GM19193 (cell line): Measurements from ENCODE around the gene PGP.

Source experiments
- POLR2A ChIP-seq: IDR thresholded peaks from 4 replicates; pipeline ENCODE4 v1.6.1; 2011; ENCODE audit not compliant: insufficient read depth, insufficient read length; ENCODE audit errors: extremely low read depth

PGP gene

GRCh38 chr16:2231016-2231931 is 16.6 kb upstream of the PGP start:
- no peak for TF ChIP-seq POLR2A

- no peak for TF ChIP-seq POLR2A
Measured at GRCh38 chr16:2230376-2230775, 15.7 kb upstream of the PGP start.

GRCh38 chr16:2229632-2230250 is 15.1 kb upstream of the PGP start:
- no peak for TF ChIP-seq POLR2A

GRCh38 chr16:2229091-2229490 is 14.5 kb upstream of the PGP start:
- no peak for TF ChIP-seq POLR2A

GRCh38 chr16:2228161-2228824 is 13.7 kb upstream of the PGP start:
- TF ChIP-seq POLR2A, result no peak

GRCh38 chr16:2226918-2227317 is 12.3 kb upstream of the PGP start:
- no peak for TF ChIP-seq POLR2A

- no peak for TF ChIP-seq POLR2A
Measured at GRCh38 chr16:2226245-2226793, 11.7 kb upstream of the PGP start.

- TF ChIP-seq POLR2A, result no peak
Measured at GRCh38 chr16:2223942-2224486, 9.4 kb upstream of the PGP start.

GRCh38 chr16:2223221-2223941 is 8.7 kb upstream of the PGP start, which contains the start of gene E4F1:
TSS of gene E4F1 (plus strand) at chr16:2223591. CDS start at chr16:2223614, 23 bp downstream.
- peak; percentile 98 for TF ChIP-seq POLR2A

GRCh38 chr16:2216330-2216729 is 1.7 kb upstream of the PGP start:
- no peak for TF ChIP-seq POLR2A

- no peak for TF ChIP-seq POLR2A
Measured at GRCh38 chr16:2213817-2214718, 572 bp downstream of the PGP start.

- no peak for TF ChIP-seq POLR2A
Measured at GRCh38 chr16:2212362-2213324, 2.0 kb downstream of the PGP start.
